ENCODE measurements around the gene ENTPD6.

ENTPD6 gene

DNA sequence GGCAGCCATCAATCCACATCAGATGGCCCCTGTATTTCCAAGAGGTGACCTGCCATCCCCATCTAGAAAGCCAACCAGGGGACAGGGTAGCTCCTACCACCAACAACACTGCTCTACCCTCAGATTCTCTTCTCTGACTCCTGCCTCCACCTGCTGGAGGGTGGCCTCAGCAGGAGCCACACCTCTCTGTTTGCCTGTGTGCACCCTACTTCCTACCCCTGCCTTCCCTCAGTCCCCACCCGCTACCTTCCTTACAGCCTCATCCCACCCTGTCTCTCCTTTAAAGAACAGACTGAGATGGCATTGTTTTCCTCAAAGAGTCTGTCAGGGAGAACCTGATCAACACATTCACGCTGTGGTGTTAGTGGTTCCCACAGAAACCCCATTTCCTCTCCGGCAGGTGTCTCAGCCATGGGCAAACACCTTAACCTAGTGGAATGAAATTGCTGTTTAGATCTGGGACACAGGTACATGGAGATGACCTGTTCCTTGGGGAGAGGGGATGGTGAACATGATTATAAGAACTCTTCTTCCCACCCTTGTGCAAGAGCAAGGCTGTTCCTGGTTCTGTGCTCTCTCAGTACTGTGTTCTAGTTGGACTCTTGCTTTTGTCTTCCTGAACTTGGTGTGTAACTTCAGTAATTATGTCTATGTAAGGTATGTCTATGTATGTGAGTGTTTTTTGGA is 1.8 kb downstream of the ENTPD6 start:
- no peak for TF ChIP-seq ZNF274 (IDR thresholded peaks at IDR 0.05; ENCODE audit: low read depth, low read length)
- peak overlapping the region; percentile 90; the same call in 1 of the 2 replicates for H3K4me3 ChIP-seq (ENCODE audit: low read length)

DNA sequence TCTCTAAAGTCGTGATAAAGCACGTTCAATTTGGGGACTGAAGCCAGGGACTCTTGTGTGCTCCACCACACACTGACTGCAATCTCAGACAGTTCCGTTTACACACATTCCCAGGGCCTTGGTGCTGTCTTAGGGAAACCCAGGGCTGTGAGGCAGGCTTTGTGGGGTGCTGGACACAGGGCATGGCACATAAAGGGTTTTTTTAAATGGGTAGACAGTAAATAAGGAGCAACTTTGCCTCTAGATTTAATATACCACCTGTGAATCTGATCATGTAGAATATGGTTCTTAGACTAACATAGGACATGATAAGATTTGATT is 2.3 kb downstream of the ENTPD6 start:
- no peak overlapping the region for H3K4me3 ChIP-seq (ENCODE audit: low read length)
- no peak for TF ChIP-seq ZNF274 (IDR thresholded peaks at IDR 0.05; ENCODE audit: low read depth, low read length)

DNA sequence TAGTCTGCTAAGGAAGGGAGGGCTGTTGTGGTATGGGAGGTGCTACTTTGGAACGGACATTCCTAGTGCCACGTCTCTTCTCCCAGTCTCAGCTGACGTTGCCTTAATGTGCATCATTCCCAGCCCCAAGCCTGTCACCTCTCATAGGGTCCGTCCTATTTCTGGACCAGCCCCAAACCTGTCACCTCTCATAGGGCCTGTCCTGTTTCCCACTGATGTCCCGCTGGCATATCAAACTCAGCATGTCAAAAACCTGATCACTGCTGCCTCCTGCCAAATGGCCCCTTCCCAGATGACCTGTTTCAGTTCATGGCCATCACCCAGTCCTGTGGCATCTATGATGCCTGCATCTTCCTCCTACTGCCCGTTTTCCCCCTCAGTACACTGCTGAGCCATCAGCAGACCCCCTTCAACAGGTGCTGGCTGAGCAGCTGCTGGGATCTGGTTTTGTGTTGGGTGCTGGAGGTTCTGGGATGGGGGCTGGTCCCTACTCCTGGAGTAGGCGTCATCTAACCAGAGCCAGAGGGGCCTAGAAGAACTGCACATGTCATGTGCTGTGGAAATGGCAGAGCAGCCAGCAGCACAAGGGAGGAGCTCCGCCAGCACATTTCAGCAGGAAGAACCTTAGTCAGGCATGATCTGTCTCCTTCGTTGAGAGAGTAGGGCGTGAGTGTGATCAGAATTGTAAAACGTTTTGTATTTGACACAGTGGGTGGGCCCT is 3.3 kb downstream of the ENTPD6 start:
- TF ChIP-seq ZNF274 (IDR thresholded peaks at IDR 0.05; ENCODE audit: low read depth, low read length), result no peak
- no peak overlapping the region for H3K4me3 ChIP-seq (ENCODE audit: low read length)

DNA sequence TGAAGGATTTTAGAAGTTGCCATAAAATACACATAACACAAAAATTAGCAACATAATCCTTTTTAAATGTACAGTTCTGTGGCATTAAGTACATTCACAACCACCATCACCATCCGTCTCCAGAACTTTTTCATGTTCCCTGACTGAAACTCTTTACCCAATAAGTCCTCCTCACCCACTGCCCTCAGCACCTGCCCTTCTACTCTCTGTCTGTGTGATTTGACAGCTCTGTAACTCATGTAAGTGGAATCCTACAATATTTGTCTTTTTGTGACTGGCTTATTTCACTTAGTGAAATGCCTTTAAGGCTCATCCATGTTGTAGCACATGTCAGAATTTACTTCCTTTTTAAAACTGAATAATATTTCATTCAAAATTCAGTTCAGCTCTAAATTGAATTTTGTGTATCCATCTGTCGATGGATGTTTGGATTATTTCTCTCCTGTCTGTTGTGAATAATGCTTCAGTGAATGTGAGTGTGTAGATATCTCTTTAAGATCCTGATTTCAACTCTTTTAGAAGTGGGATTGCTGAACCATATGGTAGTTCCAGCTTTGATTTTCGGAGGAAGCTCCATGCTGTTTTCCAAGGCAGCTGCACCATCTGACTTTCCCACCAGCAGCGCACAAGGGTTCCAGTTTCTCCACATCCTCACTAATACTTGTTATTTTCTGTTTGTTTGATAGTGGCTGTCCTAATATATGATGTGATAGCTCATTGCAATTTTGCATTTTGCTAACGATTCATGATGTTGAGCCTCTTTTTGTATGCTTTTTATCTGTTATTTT is 4.2 kb downstream of the ENTPD6 start:
- H3K4me3 ChIP-seq (ENCODE audit: low read length), result no peak overlapping the region
- TF ChIP-seq ZNF274 (IDR thresholded peaks at IDR 0.05; ENCODE audit: low read depth, low read length), result no peak

DNA sequence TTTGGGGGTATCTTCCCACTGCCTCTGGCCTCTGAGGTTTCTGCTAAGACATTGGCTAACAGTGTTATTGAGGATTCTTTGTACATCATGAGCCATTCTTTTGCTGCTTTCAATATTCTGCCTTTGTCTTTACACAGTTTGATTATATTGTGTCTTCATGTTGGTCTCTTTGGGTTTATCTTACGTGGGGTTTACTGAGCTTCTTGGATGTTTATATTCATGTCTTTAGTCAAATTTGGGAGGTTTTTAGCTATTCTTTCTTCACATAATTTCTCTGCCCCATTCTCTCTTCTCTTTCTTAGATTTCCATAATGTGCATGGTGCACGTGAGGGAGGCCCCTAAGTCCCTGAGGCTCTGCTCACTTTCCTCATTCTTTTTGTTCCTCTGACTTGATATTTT is 7.6 kb downstream of the ENTPD6 start:
- no peak for TF ChIP-seq ZNF274 (IDR thresholded peaks at IDR 0.05; ENCODE audit: low read depth, low read length)
- H3K4me3 ChIP-seq (ENCODE audit: low read length), result no peak overlapping the region

DNA sequence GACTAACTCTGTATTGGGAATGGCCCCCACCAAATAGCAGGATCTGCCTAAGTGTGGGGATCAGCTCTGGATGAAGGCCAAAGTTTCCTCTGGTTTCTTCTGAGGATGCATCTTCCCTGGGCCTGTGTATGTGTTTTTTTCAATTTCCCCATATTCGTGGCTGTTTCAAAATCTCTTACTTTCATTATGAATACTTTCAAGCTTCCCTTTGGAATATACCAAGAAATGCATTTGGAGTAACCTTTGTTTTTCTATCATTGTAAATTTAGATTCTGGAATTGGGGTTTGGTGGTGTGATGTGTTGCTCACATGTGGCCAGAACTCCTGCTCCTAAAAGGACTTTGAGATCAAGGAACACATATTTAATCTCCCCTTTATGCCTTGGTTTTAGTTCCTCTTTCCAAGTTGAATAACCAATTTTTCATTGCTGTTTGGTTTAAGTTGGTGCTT is 8.4 kb downstream of the ENTPD6 start:
- TF ChIP-seq ZNF274 (IDR thresholded peaks at IDR 0.05; ENCODE audit: low read depth, low read length), result no peak
- H3K4me3 ChIP-seq (ENCODE audit: low read length), result no peak overlapping the region

DNA sequence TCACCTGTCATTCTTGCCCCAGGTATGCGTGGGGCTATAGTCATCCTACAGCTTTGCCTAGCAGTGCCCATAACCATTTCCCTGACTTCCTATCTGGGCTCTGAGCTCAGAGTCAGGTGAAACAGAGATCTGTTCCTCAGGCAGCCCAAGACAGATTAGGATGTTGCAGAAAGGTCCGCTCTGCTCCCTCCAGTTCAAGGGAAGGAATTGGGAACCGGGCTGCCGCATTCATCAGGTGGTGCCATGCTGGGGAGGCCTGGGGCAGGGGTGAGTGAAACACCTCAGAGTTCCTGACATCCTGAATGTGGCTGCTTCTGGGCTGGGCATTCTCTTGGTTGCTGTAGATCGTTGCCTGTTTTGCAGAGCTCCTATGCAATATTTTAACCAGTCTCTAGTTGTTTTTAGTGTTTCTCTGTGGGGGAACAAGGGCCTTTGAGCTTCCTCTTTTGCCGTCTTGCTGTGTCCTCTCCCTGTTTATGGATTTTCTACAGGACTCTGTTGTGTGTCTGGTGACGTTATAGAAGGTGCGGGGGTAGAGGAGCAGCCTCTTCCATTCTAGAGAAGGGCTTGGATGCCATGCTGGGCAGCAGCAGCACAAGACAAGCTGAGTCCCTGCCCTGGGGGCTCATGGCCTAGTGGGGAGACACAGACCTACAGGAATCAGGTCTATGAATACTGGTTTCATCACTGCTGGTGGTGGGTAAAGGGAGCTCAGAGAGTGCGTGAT is 9.2 kb downstream of the ENTPD6 start:
- TF ChIP-seq ZNF274 (IDR thresholded peaks at IDR 0.05; ENCODE audit: low read depth, low read length), result no peak
- H3K4me3 ChIP-seq (ENCODE audit: low read length), result no peak overlapping the region

DNA sequence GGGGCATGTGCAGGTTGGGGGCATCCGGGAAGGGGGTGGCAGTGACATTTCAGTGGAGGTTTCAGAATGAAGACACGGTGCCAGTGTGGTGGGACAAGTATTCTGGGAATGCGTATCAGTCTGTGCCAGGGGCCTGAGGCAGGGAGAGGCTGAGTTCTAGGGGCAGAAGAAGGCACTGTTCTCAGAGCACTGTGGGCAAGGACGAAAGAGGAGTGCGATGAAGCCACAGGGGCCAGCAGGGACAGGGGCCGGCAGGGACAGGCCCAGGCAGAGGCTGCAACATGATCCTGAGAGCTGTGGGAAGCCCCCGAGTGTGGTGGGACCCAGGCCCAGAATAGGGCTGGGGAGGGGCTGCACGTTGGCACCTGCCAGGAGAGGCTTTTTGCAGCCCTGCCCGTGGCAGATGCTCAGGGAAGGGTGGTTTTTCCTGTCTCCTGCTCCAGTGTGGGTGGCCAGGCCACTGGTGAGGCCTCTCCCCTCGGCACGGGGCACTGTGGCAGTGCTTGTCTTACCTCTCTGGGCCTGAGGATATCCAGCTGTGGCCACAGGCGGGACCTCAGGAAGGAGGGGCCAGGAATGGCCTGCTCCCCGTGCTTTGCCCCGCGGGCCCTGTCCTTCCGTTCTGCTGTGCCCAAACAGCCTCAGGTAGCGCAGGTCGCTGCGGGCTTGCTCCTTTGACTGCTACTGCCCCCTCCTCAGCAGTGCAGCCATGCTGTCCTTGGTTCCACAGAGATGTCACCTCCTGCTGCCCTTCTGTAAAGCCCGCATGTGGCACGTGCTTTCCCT is 10.0 kb downstream of the ENTPD6 start:
- no peak overlapping the region for H3K4me3 ChIP-seq (ENCODE audit: low read length)
- TF ChIP-seq ZNF274 (IDR thresholded peaks at IDR 0.05; ENCODE audit: low read depth, low read length), result no peak

DNA sequence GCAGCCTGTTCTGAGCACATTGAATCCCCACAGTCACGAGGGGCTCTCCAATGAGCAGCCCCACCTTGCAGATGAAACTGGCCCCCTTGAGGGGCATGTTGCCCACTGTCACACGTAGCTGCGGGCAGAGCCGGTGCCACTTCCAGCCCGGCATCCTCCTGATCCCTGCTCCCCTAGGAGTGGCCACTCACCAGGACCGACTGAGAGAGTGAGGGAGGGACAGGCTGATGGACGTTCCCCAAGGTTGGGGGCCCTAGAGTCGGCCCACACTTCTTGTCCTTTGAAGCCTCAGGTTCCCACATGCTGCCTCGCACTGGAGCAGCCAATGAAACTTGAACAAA is 10.5 kb downstream of the ENTPD6 start:
- no peak for TF ChIP-seq ZNF274 (IDR thresholded peaks at IDR 0.05; ENCODE audit: low read depth, low read length)
- H3K4me3 ChIP-seq (ENCODE audit: low read length), result no peak overlapping the region

DNA sequence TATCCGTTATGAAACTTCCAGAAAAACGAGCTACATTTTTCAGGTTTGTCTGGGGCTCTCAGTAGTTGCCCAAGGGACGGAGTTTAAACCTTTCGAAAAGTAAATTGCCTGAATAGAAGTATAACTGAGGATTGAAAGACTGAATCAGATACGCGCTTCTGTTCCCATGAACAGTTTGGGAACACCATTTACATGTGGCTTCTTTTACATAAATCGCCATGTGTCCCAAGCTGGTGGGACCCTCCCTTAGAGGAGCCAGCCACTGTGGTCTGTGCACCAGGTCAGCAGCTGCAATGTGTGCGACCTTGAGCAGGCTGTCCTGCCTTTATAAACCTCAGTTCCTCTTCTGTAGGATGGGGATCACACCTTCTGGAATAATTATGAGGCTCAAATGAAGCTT is 11.0 kb downstream of the ENTPD6 start:
- no peak for TF ChIP-seq ZNF274 (IDR thresholded peaks at IDR 0.05; ENCODE audit: low read depth, low read length)
- no peak overlapping the region for H3K4me3 ChIP-seq (ENCODE audit: low read length)

DNA sequence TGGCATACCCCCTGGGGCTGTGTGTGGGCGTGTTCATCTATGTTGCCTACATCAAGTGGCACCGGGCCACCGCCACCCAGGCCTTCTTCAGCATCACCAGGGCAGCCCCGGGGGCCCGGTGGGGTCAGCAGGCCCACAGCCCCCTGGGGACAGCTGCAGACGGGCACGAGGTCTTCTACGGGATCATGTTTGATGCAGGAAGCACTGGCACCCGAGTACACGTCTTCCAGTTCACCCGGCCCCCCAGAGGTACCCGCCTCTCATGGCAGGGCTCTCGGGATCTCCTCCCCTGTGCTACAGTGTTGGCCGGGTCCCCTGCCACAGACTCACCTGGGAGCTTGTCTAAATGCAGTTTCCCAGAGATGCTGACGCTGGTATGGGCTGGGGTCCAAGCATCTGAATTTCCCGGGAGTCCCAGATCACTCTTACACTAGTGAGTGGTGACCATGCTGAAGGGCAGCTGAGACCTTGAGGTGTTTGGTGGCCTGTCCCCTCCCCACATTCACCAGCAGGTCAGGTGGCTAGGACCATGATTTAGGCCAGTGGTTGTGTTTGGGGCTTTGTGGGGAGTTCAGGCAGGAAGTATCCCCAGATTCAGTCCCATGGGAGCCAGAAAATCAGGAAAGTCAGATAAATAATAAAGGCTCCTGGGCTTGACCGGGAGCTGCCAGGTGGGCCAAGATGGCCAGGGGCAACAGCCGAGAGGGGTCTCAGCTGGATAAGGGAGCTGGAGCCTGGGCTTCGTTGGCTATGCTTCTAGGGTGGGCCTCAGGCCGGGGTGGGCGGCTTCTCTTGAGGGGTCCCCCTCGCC is 11.8 kb downstream of the ENTPD6 start:
- no peak for TF ChIP-seq ZNF274 (IDR thresholded peaks at IDR 0.05; ENCODE audit: low read depth, low read length)
- H3K4me3 ChIP-seq (ENCODE audit: low read length), result no peak overlapping the region

DNA sequence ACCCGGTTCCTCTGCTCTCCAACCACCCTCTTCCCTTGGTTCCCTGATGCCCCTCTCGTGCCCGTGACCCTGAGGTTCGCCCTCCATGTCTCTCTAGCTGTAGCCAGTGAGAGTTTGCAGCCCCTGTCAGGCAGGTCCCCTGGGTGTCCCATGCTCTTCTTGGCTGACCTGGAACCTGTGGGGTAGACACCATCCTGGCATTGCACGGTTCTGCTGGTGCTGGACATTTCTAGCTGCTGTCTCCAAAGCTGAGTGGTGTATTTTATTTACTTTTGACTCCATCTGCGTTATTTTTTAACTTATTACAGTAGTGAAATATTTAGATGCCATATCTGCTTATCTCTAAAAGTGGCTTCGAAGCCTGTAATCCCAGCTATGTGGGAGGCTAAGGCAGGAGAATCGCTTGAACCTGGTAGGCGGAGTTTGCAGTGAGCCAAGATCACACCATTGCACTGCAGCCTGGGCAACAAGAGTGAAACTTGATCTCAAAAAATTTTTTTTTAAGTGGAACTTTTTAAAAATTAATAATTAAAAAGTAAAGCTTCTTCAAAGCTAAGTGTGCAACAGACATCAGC is 12.5 kb downstream of the ENTPD6 start:
- no peak for TF ChIP-seq ZNF274 (IDR thresholded peaks at IDR 0.05; ENCODE audit: low read depth, low read length)
- H3K4me3 ChIP-seq (ENCODE audit: low read length), result no peak overlapping the region

DNA sequence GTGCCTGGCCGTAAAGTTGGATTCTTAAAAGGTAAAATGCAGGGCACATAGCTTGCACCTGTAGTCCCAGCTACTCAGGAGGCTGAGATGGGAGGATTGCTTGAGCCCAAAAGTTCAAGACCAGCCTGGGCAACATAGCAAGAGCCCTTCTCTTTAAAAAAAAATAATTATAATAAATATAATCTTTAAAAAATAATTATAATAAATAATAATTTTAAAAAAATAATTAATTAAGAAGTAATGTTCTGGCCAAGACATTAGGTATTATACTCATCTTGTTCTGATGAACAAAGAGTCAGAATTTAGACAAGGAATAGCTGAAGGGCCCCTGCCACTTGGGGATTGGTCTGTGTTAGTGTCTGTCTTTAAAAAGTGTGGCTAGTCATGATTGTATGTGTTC is 13.9 kb downstream of the ENTPD6 start:
- no peak for TF ChIP-seq ZNF274 (IDR thresholded peaks at IDR 0.05; ENCODE audit: low read depth, low read length)
- H3K4me3 ChIP-seq (ENCODE audit: low read length), result no peak overlapping the region

All from GM08714 (cell line).